Activated naive CD8-positive, alpha-beta T cell treated with anti-CD3 and anti-CD28 coated beads, Interleukin-2, amount 10 ng/mL, durations not matched to agents 7 days and 5 days (primary cell): ENCODE measurements around the gene HTR7. TPM values are rescaled to one million over a fixed set of nuclear protein-coding genes. Genes with fewer than 3 reads are reported as not detected.
"Not testable (repeated sequence)": the region's sequence is repeated elsewhere in the genome, so short reads cannot be mapped to it uniquely, and the experiment has no call there.

ENCODE experiments used
- ATAC-seq: fragments of 150-1000 bp; cut with Tn5 transposase; one replicate; pipeline ENCODE4 v1.10.0; 2021; ENCODE audit warnings: low read depth, moderate library complexity
- POLR2A ChIA-PET: fragments of 350-600 bp; sonication (Branson Sonifier 250); formaldehyde crosslinking; loops from one replicate; lab custom pipeline; 2021; ENCODE audit warnings: antibody characterized with exemption; lab: Charles Lee
- DNase-seq: peaks from one replicate; pipeline ENCODE4 v3.0.0; 2021
- H3K27ac Mint-ChIP-seq: one replicate; pipeline ENCODE4 v1.8.0; 2022; ENCODE audit warnings: mild to moderate bottlenecking, mixed read lengths
- H3K27me3 Mint-ChIP-seq: one replicate; pipeline ENCODE4 v1.8.0; 2022; ENCODE audit warnings: mild to moderate bottlenecking, moderate library complexity, mixed read lengths
- H3K36me3 Mint-ChIP-seq: one replicate; pipeline ENCODE4 v1.8.0; 2021; ENCODE audit warnings: mild to moderate bottlenecking, mixed read lengths
- H3K4me1 Mint-ChIP-seq: one replicate; pipeline ENCODE4 v1.8.0; 2021; ENCODE audit warnings: mixed read lengths
- H3K4me3 Mint-ChIP-seq: one replicate; pipeline ENCODE4 v1.8.0; 2022; ENCODE audit warnings: mild to moderate bottlenecking, moderate library complexity, mixed read lengths
- H3K9me3 Mint-ChIP-seq: one replicate; pipeline ENCODE4 v1.8.0; 2021; ENCODE audit warnings: mixed read lengths
- total RNA-seq, 2 experiments: library from RNA; stranded (reverse); gene quantifications; one replicate each; pipeline ENCODE4 v1.2.3, GENCODE V29; 2021

Gene HTR7
- total RNA-seq, 2 experiments from 2014 or later = 0.14 TPM; not detected in 1

GRCh38 chr10:90807106-90807505 is 50.7 kb downstream of the HTR7 start:
- H3K27me3 Mint-ChIP-seq, H3K4me3 Mint-ChIP-seq, POLR2A ChIA-PET, H3K27ac Mint-ChIP-seq, DNase-seq, H3K4me1 Mint-ChIP-seq, ATAC-seq, H3K9me3 Mint-ChIP-seq, H3K36me3 Mint-ChIP-seq: not testable (repeated sequence)

- no peaks in the 10 kb centered on the region for H3K4me1 Mint-ChIP-seq
- H3K4me3 Mint-ChIP-seq = no peak overlapping the region
- ATAC-seq (no peak), DNase-seq (no peak)
- no peaks in the 10 kb centered on the region for H3K36me3 Mint-ChIP-seq
- H3K9me3 Mint-ChIP-seq = no peaks in the 10 kb centered on the region
- POLR2A ChIA-PET = no interaction called here
- peaks cover 2% of the 10 kb centered on the region for H3K27me3 Mint-ChIP-seq
- H3K27ac Mint-ChIP-seq = no peak overlapping the region
Measured at GRCh38 chr10:90806677-90807076, 51.2 kb downstream of the HTR7 start.

- peaks cover 2% of the 10 kb centered on the region for H3K27me3 Mint-ChIP-seq
- POLR2A ChIA-PET = no interaction called here
Measured at GRCh38 chr10:90805206-90805605, 52.6 kb downstream of the HTR7 start.

GRCh38 chr10:90804354-90804753 is 53.5 kb downstream of the HTR7 start:
- POLR2A ChIA-PET = no interaction called here
- peaks cover 2% of the 10 kb centered on the region for H3K27me3 Mint-ChIP-seq
- ATAC-seq (no peak), DNase-seq (no peak)
- no peak overlapping the region for H3K27ac Mint-ChIP-seq
- H3K36me3 Mint-ChIP-seq = no peaks in the 10 kb centered on the region
- H3K4me1 Mint-ChIP-seq = no peaks in the 10 kb centered on the region
- no peak overlapping the region for H3K4me3 Mint-ChIP-seq
- no peaks in the 10 kb centered on the region for H3K9me3 Mint-ChIP-seq

More at GRCh38 chr10:90805206-90805605, 52.6 kb downstream of the HTR7 start:
- H3K4me1 Mint-ChIP-seq = no peaks in the 10 kb centered on the region
- H3K27ac Mint-ChIP-seq = no peak overlapping the region
- H3K9me3 Mint-ChIP-seq = no peaks in the 10 kb centered on the region
- no peak overlapping the region for H3K4me3 Mint-ChIP-seq
- H3K36me3 Mint-ChIP-seq = no peaks in the 10 kb centered on the region
- DNase-seq (no peak), ATAC-seq (no peak)

GRCh38 chr10:90801608-90802007 is 56.2 kb downstream of the HTR7 start:
- POLR2A ChIA-PET = no interaction called here

GRCh38 chr10:90800232-90800796 is 57.5 kb downstream of the HTR7 start:
- Mint-ChIP-seq H3K27ac (no peak overlapping the region), H3K4me3 (no peak overlapping the region), H3K4me1 (no peaks in the 10 kb centered on the region), H3K9me3 (peaks cover 3% of the 10 kb centered on the region), H3K36me3 (peaks cover 1% of the 10 kb centered on the region), H3K27me3 (peaks cover 7% of the 10 kb centered on the region)
- no peak for ATAC-seq
- POLR2A ChIA-PET = no interaction called here
- DNase-seq = no peak

More at GRCh38 chr10:90801608-90802007, 56.2 kb downstream of the HTR7 start:
- Mint-ChIP-seq H3K4me3 (no peak overlapping the region), H3K36me3 (no peaks in the 10 kb centered on the region), H3K27ac (no peak overlapping the region), H3K4me1 (no peaks in the 10 kb centered on the region), H3K27me3 (peaks cover 5% of the 10 kb centered on the region), H3K9me3 (no peaks in the 10 kb centered on the region)
- ATAC-seq (no peak), DNase-seq (no peak)

- ATAC-seq (no peak), DNase-seq (no peak)
- Mint-ChIP-seq H3K4me3 (no peak overlapping the region), H3K4me1 (no peaks in the 10 kb centered on the region), H3K36me3 (peaks cover 1% of the 10 kb centered on the region), H3K27ac (no peak overlapping the region), H3K9me3 (peaks cover 3% of the 10 kb centered on the region), H3K27me3 (peaks cover 7% of the 10 kb centered on the region)
- POLR2A ChIA-PET = no interaction called here
Measured at GRCh38 chr10:90799172-90799571, 58.7 kb downstream of the HTR7 start.

- Mint-ChIP-seq H3K9me3 (peaks cover 3% of the 10 kb centered on the region), H3K27me3 (peaks cover 7% of the 10 kb centered on the region), H3K27ac (no peak overlapping the region), H3K4me3 (no peak overlapping the region), H3K4me1 (no peaks in the 10 kb centered on the region), H3K36me3 (peaks cover 1% of the 10 kb centered on the region)
- DNase-seq (no peak), ATAC-seq (no peak)
- POLR2A ChIA-PET = no interaction called here
Measured at GRCh38 chr10:90798482-90798881, 59.4 kb downstream of the HTR7 start.

- H3K4me1 Mint-ChIP-seq = peaks cover 2% of the 10 kb centered on the region
- H3K4me3 Mint-ChIP-seq = no peak overlapping the region
- no peaks in the 10 kb centered on the region for H3K36me3 Mint-ChIP-seq
- peaks cover 10% of the 10 kb centered on the region for H3K27me3 Mint-ChIP-seq
- POLR2A ChIA-PET = no interaction called here
- no peaks in the 10 kb centered on the region for H3K9me3 Mint-ChIP-seq
- ATAC-seq = no peak
- no peak for DNase-seq
- H3K27ac Mint-ChIP-seq = no peak overlapping the region
Measured at GRCh38 chr10:90790422-90790821, 67.4 kb downstream of the HTR7 start.

- Mint-ChIP-seq H3K36me3 (no peaks in the 10 kb centered on the region), H3K9me3 (no peaks in the 10 kb centered on the region), H3K4me3 (no peak overlapping the region), H3K4me1 (peaks cover 2% of the 10 kb centered on the region), H3K27me3 (peaks cover 12% of the 10 kb centered on the region), H3K27ac (no peak overlapping the region)
- POLR2A ChIA-PET = no interaction called here
- DNase-seq (no peak), ATAC-seq (no peak)
Measured at GRCh38 chr10:90788968-90789367, 68.9 kb downstream of the HTR7 start.

GRCh38 chr10:90788199-90788491 is 69.7 kb downstream of the HTR7 start:
- Mint-ChIP-seq H3K4me3 (no peak overlapping the region), H3K27ac (no peak overlapping the region), H3K27me3 (peaks cover 18% of the 10 kb centered on the region), H3K4me1 (peaks cover 2% of the 10 kb centered on the region), H3K9me3 (no peaks in the 10 kb centered on the region), H3K36me3 (no peaks in the 10 kb centered on the region)
- DNase-seq (no peak), ATAC-seq (no peak)
- POLR2A ChIA-PET = no interaction called here

- peaks cover 17% of the 10 kb centered on the region for H3K27me3 Mint-ChIP-seq
- peaks cover 2% of the 10 kb centered on the region for H3K4me1 Mint-ChIP-seq
- H3K4me3 Mint-ChIP-seq = no peak overlapping the region
- POLR2A ChIA-PET = no interaction called here
- no peak for DNase-seq
- no peak overlapping the region for H3K27ac Mint-ChIP-seq
- no peaks in the 10 kb centered on the region for H3K9me3 Mint-ChIP-seq
- no peak for ATAC-seq
- H3K36me3 Mint-ChIP-seq = no peaks in the 10 kb centered on the region
Measured at GRCh38 chr10:90787393-90788198, 70.2 kb downstream of the HTR7 start.

- peaks cover 2% of the 10 kb centered on the region for H3K4me1 Mint-ChIP-seq
- no peaks in the 10 kb centered on the region for H3K9me3 Mint-ChIP-seq
- H3K36me3 Mint-ChIP-seq = no peaks in the 10 kb centered on the region
- peaks cover 18% of the 10 kb centered on the region for H3K27me3 Mint-ChIP-seq
- no peak for DNase-seq
- no peak for ATAC-seq
- POLR2A ChIA-PET = no interaction called here
- H3K4me3 Mint-ChIP-seq = no peak overlapping the region
- H3K27ac Mint-ChIP-seq = no peak overlapping the region
Measured at GRCh38 chr10:90785782-90786181, 72.1 kb downstream of the HTR7 start.

- Mint-ChIP-seq H3K4me3 (no peak overlapping the region), H3K4me1 (peaks cover 2% of the 10 kb centered on the region), H3K27ac (no peak overlapping the region), H3K36me3 (no peaks in the 10 kb centered on the region), H3K9me3 (no peaks in the 10 kb centered on the region), H3K27me3 (peaks cover 13% of the 10 kb centered on the region)
- ATAC-seq = no peak
- POLR2A ChIA-PET = no interaction called here
- no peak for DNase-seq
Measured at GRCh38 chr10:90784771-90785170, 73.1 kb downstream of the HTR7 start.
